ENCODE data around the gene CDK6.
A peak's percentile ranks its signal among the peaks of the same experiment; 100 is the strongest.

The CDK6 gene

GRCh38 chr7:92589056-92589455, 247.3 kb downstream of the CDK6 start:
- DNase-seq (no peak), ATAC-seq (ENCODE audit: insufficient read depth, low read depth) (no peak)
- Histone ChIP-seq H3K36me3 (ENCODE audit: insufficient read depth, low read length) (peaks cover 26% of the 10 kb centered on the region), H3K4me3 (ENCODE audit: low read depth in 1 of 2, low read length in 2 of 2) (peak overlapping the region; percentile 94 to 95), H3K9me3 (ENCODE audit: insufficient read depth, low read length, severe bottlenecking) (no peaks in the 10 kb centered on the region), H3K4me2 (ENCODE audit: insufficient read depth, low read length) (peak overlapping the region; percentile 88), H2AFZ (ENCODE audit: low read depth, low read length) (peak overlapping the region; percentile 69; the same call in 1 of the 2 replicates), H3K79me2 (ENCODE audit: insufficient read depth, low read length) (peaks cover 61% of the 10 kb centered on the region), H4K20me1 (ENCODE audit: insufficient read depth, low read length) (peaks cover 53% of the 10 kb centered on the region), H3K9ac (ENCODE audit: low read depth, low read length) (peak overlapping the region; percentile 88), H3K27ac (ENCODE audit: low read length) (peak overlapping the region; percentile 84), H3K4me1 (ENCODE audit: insufficient read depth, low read length) (peaks cover 57% of the 10 kb centered on the region), H3K27me3 (ENCODE audit: insufficient read depth, low read length, poor library complexity) (no peaks in the 10 kb centered on the region)
- TF ChIP-seq CTCF (IDR thresholded peaks at IDR 0.05; ENCODE audit: borderline replicate concordance, extremely low read depth, low read length, poor library complexity, severe bottlenecking), result no peak
- no peak for TF ChIP-seq EZH2 (IDR thresholded peaks at IDR 0.05; ENCODE audit: borderline replicate concordance, low read depth, low read length, severe bottlenecking)

GRCh38 chr7:92588561-92588960, 247.8 kb downstream of the CDK6 start:
- no peak for ATAC-seq (ENCODE audit: insufficient read depth, low read depth)
- Histone ChIP-seq H3K4me3 (ENCODE audit: low read depth in 1 of 2, low read length in 2 of 2) (peak overlapping the region; percentile 94 to 95; a peak in 3 of 4 replicates), H3K27ac (ENCODE audit: low read length) (peak overlapping the region; percentile 84; the same call in 1 of the 2 replicates), H4K20me1 (ENCODE audit: insufficient read depth, low read length) (peaks cover 53% of the 10 kb centered on the region), H3K36me3 (ENCODE audit: insufficient read depth, low read length) (peaks cover 26% of the 10 kb centered on the region), H3K4me1 (ENCODE audit: insufficient read depth, low read length) (peaks cover 57% of the 10 kb centered on the region), H3K27me3 (ENCODE audit: insufficient read depth, low read length, poor library complexity) (no peaks in the 10 kb centered on the region), H3K4me2 (ENCODE audit: insufficient read depth, low read length) (peak overlapping the region; percentile 88), H3K79me2 (ENCODE audit: insufficient read depth, low read length) (peaks cover 66% of the 10 kb centered on the region), H3K9ac (ENCODE audit: low read depth, low read length) (peak overlapping the region; percentile 88), H2AFZ (ENCODE audit: low read depth, low read length) (no peak overlapping the region), H3K9me3 (ENCODE audit: insufficient read depth, low read length, severe bottlenecking) (no peaks in the 10 kb centered on the region)
- TF ChIP-seq EZH2 (IDR thresholded peaks at IDR 0.05; ENCODE audit: borderline replicate concordance, low read depth, low read length, severe bottlenecking) (no peak), CTCF (IDR thresholded peaks at IDR 0.05; ENCODE audit: borderline replicate concordance, extremely low read depth, low read length, poor library complexity, severe bottlenecking) (no peak)
- DNase-seq, result peak; percentile 51

GRCh38 chr7:92586841-92587240, 249.5 kb downstream of the CDK6 start:
- Histone ChIP-seq H3K36me3 (ENCODE audit: insufficient read depth, low read length) (peaks cover 27% of the 10 kb centered on the region), H2AFZ (ENCODE audit: low read depth, low read length) (no peak overlapping the region), H3K9ac (ENCODE audit: low read depth, low read length) (no peak overlapping the region), H3K4me1 (ENCODE audit: insufficient read depth, low read length) (peaks cover 61% of the 10 kb centered on the region), H3K79me2 (ENCODE audit: insufficient read depth, low read length) (peaks cover 84% of the 10 kb centered on the region), H3K4me3 (ENCODE audit: low read depth in 1 of 2, low read length in 2 of 2) (0 out of 4 replicates have a peak overlapping the region, but pooled peaks of 1 of the 2 experiments have one; percentile 94), H3K9me3 (ENCODE audit: insufficient read depth, low read length, severe bottlenecking) (no peaks in the 10 kb centered on the region), H3K27me3 (ENCODE audit: insufficient read depth, low read length, poor library complexity) (no peaks in the 10 kb centered on the region), H3K4me2 (ENCODE audit: insufficient read depth, low read length) (peak overlapping the region; percentile 88), H4K20me1 (ENCODE audit: insufficient read depth, low read length) (peaks cover 67% of the 10 kb centered on the region), H3K27ac (ENCODE audit: low read length) (no peak overlapping the region)
- no peak for ATAC-seq (ENCODE audit: insufficient read depth, low read depth)
- no peak for DNase-seq
- TF ChIP-seq EZH2 (IDR thresholded peaks at IDR 0.05; ENCODE audit: borderline replicate concordance, low read depth, low read length, severe bottlenecking) (no peak), CTCF (IDR thresholded peaks at IDR 0.05; ENCODE audit: borderline replicate concordance, extremely low read depth, low read length, poor library complexity, severe bottlenecking) (no peak)
